HG03469 (cell line): ENCODE results near the gene CA9.
A peak's percentile ranks its signal among the peaks of the same experiment; 100 is the strongest.

Experiments
- ATAC-seq: cut with Tn5 transposase; IDR thresholded peaks from one replicate; pipeline ENCODE4 v1.9.1; 2021; ENCODE audit warnings: mild to moderate bottlenecking, moderate library complexity, moderate number of reproducible peaks; ENCODE audit not compliant: unreplicated experiment

CA9 gene

DNA sequence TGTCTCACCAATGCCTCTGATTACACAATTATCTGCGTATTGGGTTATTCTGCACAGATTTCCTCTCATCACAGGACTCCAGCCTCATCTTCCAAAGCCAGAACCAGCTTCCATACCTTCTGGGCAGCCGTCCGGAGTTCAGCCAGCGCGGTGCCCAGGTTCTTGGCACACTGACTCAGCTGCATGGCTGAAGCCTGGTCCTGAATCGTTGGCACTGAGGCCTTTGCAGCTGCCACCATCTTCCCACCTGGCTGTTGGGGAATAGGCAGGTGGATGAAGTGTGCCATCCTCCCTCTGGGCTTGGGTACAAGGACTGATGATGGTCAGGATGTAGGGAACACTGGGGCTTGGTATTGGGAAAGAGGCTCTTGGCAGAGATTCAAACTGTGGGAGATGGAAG is 40.4 kb downstream of the CA9 start:
- no peak for ATAC-seq

- no peak for ATAC-seq
Measured at GRCh38 chr9:35714579-35715252, 41.0 kb downstream of the CA9 start.

DNA sequence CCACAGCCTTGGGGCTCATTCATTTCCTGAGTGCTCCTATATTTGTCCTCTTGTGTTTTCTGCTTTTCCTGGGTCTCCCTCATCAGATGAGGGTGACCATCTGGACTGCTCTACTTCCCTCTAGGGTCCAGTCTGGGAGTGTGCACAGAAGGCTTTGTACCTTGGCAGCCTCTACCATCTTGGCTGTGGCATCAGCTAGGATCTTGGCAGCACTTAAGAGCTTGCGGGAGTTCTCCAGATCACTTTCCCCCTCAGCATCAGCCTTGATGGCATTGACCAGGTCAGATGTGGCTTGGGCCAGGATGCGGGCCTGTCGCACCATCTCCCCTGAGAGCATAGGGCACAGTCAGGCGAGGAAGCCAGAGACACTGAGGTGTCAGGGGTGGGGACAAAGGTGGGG is 42.5 kb downstream of the CA9 start:
- no peak for ATAC-seq

DNA sequence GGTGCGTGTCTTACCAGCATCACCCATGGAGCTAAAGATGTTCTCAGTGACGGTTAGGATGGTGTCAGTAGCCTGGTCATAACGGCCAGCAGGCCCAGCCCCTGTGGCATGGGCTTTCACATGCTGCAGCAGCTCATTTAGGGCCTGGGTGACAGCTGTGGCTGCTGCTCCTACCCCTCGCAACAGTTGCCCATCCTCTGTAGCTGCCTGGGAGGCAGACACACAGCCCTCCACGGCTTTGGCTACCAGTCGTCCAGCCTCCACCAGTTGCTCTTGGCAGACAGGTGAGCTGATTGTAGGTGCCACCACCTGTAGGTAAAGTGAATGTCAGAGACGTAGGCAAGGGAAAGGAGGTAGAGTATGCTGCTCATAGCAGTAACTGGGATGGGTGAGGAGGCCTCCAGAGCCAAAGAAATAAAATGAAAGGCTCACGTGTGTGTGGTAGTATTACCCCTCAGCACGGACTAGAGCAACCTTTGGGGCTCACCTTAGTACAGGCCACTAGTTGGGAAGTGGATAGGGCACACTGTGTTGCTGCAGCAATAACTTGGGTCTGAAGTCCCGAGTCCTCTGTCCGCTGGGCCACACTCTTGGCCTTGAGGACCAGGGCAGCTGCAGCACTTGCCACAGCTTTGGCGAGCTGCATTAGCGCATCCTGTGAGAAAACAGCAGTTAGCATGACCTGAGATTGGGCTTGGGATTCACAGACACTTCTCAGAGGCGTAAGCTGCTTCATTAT is 43.6 kb downstream of the CA9 start:
- ATAC-seq: no peak

- ATAC-seq: peak; percentile 41
Measured at GRCh38 chr9:35718721-35719511, 45.2 kb downstream of the CA9 start.

GRCh38 chr9:35719546-35719945 is 45.8 kb downstream of the CA9 start:
- no peak for ATAC-seq

DNA sequence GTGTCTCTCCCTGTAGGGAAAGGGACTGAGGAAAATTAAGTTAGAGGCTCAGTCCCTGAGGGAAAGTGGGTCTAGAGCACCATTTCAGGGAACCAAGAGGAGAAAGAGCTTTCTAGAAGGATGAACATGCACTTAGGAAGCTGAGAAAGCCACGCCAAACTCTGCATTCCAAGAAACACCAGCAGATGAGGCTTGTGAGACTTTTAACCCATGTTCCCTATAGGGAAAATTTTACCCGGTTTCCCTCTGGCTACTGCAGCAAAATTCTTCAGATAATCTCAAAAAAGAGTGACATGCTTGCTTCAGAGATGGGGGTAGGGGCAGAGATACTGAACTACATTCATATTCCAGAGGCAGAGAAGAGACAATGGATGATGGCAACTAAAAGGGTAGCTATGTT is 49.7 kb downstream of the CA9 start:
- ATAC-seq: no peak

GRCh38 chr9:35723908-35724307 is 50.2 kb downstream of the CA9 start:
- ATAC-seq: no peak

DNA sequence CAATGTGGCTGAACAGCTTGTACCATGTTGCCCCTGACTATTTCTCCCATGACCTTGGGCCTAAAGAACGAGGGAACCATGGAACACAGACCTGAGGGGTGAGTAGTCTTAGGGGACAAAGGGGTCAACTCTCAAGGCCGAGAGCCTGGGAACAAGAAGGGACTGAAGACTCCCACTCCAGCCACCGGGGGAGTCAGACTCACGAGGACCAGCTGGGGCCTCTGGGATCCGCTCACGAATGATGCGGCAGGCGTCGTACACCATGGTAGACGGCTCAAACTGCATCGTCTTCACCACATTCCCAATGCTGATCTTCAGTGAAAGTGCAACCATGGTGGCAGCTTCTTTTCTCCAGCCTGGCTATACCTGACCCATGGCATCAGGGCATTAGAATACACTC is 51.6 kb downstream of the CA9 start:
- no peak for ATAC-seq

GRCh38 chr9:35726931-35727330 is 53.2 kb downstream of the CA9 start:
- ATAC-seq: no peak

- no peak for ATAC-seq
Measured at GRCh38 chr9:35727676-35728040, 53.9 kb downstream of the CA9 start.

DNA sequence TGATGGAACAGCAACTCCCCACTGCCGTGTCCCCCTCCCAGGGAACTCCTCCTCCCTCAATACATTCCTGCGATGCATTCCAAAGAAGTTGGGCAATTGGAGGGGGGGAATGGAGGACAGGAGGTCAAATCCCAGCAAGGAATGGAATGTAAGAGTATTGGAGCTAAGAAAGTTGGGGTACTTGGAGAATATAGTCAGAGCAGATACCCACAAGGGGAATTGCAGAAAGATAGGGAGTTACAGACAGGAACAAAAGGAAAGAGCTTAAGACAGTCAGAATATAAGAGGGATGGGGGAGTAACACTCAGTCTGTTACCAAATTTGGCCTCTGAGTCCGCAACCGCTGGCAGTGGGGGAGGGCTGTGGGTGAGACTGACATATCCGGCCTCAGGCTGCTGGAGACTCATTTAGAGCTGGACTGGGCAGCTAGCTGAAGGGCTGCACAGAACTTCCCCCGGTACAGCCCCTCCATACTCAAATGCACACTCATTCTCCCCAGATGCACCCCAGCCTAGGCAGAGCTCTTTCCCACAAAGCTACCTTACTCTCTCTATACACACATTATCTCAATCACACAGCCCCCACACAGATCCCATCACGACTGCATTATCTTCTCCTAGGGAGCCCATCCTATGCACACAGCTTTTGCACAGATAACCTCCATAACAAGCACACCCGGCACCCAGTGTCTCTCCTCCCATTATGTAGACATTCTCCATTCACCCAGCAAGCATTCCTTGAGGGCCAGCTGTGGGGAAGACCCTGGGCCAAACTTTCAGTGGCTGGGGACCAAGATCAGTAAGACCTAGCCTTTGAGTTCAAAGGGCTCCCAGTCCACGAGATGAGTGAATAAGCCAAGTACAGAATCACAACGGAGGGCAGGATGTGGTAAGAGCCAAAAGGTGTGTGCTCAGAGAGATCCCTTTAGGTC is 54.6 kb downstream of the CA9 start:
- ATAC-seq: no peak

DNA sequence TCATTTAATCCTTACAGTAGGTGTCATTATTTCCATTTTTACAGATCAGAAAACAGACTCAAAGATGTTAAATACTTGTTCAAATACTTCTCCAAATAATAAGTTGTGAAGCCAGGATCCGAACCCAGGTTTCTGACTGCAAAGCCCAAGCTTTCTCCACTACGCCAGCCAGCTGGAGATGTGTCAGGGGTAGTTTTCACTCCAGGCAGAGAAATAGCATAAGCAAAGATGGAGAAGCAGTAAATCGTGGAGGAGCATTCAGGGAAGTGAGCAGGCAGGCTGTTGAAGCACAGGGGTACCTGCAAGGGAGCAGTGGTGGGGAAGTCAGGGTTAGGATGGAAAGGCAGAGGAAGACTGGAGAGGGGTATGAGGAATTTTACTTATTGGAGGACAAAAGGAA is 55.4 kb downstream of the CA9 start:
- ATAC-seq: no peak

- no peak for ATAC-seq
Measured at GRCh38 chr9:35729700-35730485, 56.2 kb downstream of the CA9 start.

GRCh38 chr9:35730486-35730854 is 56.7 kb downstream of the CA9 start:
- no peak for ATAC-seq
